BE2C (cell line): ENCODE measurements around the gene MIX23.

Source experiments
- DNase-seq: peaks from one replicate; pipeline ENCODE4 v3.0.0-alpha.2; 2020
- H3K27me3 ChIP-seq: fragments of 250-450 bp; sonication (Bioruptor Pico); 2 replicates; pipeline ENCODE4 v1.5.1; 2020; ENCODE audit warnings: mild to moderate bottlenecking
- H3K36me3 ChIP-seq: fragments of 250-450 bp; sonication (Bioruptor Pico); 2 replicates; pipeline ENCODE4 v1.5.1; 2020; ENCODE audit warnings: mild to moderate bottlenecking
- H3K4me1 ChIP-seq: fragments of 250-450 bp; sonication (Bioruptor Pico); 2 replicates; pipeline ENCODE4 v1.5.1; 2020
- H3K4me3 ChIP-seq: 2 replicates; pipeline ENCODE4 v1.5.1; 2011; ENCODE audit warnings: low read depth, low read length
- H3K9me3 ChIP-seq: fragments of 250-450 bp; sonication (Bioruptor Pico); 2 replicates; pipeline ENCODE4 v1.5.1; 2020
- CTCF ChIP-seq: IDR thresholded peaks from 2 replicates; pipeline ENCODE4 v1.5.1; 2012; ENCODE audit warnings: mild to moderate bottlenecking, low read depth, low read length

The MIX23 gene

GRCh38 chr3:122318620-122319019 is 64.4 kb downstream of the MIX23 start:
- H3K36me3 ChIP-seq, result no peaks in the 10 kb centered on the region
- no peaks in the 10 kb centered on the region for H3K4me1 ChIP-seq
- H3K27me3 ChIP-seq, result peaks cover 14% of the 10 kb centered on the region
- DNase-seq, result no peak
- TF ChIP-seq CTCF, result no peak
- H3K9me3 ChIP-seq, result no peaks in the 10 kb centered on the region; the same call in 1 of the 2 replicates
- no peak overlapping the region for H3K4me3 ChIP-seq

- Histone ChIP-seq H3K27me3 (peaks cover 28% of the 10 kb centered on the region), H3K4me1 (no peaks in the 10 kb centered on the region), H3K9me3 (no peaks in the 10 kb centered on the region; the same call in 1 of the 2 replicates), H3K4me3 (no peak overlapping the region), H3K36me3 (no peaks in the 10 kb centered on the region)
- no peak for DNase-seq
- no peak for TF ChIP-seq CTCF
These were observed 66.7 kb downstream of the MIX23 start for GRCh38 chr3:122316368-122316767.

DNA sequence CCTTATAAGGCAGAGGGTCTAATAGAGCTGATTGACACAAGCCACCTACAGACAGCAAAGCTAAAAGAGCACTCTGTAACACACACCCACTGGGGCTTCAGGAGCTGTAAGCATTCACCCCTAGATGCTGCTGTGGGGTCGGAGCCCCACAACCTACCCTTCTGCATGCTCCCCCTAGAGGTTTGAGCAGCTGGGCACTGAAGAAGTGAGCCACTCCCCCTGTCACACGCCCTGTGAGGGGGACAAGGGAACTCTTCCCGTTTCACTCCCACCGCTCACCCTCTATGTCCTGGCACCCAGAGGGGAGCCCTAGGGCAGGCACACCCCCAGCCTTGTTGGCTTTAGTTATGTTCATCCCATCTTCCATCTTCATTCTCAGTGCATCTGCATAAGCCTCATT is 67.4 kb downstream of the MIX23 start:
- no peak overlapping the region for H3K4me3 ChIP-seq
- H3K36me3 ChIP-seq, result no peaks in the 10 kb centered on the region
- H3K27me3 ChIP-seq, result peaks cover 28% of the 10 kb centered on the region
- H3K9me3 ChIP-seq, result no peaks in the 10 kb centered on the region; the same call in 1 of the 2 replicates
- H3K4me1 ChIP-seq, result no peaks in the 10 kb centered on the region
- peak; percentile 14; the same call in 1 of the 2 replicates for TF ChIP-seq CTCF
- DNase-seq, result peak; percentile 8

DNA sequence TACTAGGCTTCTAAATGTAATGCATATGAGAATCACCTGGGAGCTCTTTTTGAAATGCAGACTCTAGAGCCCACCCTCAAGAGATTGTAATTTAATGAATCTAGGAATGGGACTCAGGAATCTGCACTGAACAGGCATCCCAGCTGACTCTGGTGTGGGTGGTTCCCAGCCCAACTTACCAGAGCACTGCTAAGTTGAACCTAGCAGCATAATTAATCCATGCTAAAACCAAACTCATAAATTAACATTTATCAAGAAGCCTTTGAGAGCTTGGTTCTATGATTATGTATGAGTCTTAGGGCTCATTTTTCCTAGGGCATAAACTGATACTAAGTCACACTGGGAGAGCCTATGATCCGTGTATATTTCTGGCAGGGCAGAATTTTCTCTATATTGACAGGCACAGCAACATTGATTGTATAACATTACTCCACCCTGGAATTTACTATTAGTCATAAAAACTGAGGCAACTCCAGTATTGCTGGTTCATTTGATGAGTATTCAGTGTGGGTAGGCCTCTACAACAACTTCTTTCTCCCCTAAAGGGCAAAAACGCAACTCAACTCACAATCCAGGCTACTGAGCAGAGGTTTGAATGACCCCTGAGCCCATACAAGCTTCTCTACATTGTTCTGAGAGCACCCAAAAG is 68.7 kb downstream of the MIX23 start:
- no peak for DNase-seq
- peaks cover 28% of the 10 kb centered on the region for H3K27me3 ChIP-seq

GRCh38 chr3:122313281-122313680 is 69.8 kb downstream of the MIX23 start:
- H3K9me3 ChIP-seq, result no peaks in the 10 kb centered on the region
- TF ChIP-seq CTCF, result no peak
- H3K36me3 ChIP-seq, result no peaks in the 10 kb centered on the region
- H3K4me3 ChIP-seq, result no peak overlapping the region
- H3K27me3 ChIP-seq, result peaks cover 33% of the 10 kb centered on the region
- DNase-seq, result no peak
- no peaks in the 10 kb centered on the region for H3K4me1 ChIP-seq

More for the DNA sequence above, 68.7 kb downstream of the MIX23 start:
- H3K36me3 ChIP-seq, result no peaks in the 10 kb centered on the region
- no peaks in the 10 kb centered on the region for H3K4me1 ChIP-seq
- H3K4me3 ChIP-seq, result no peak overlapping the region
- TF ChIP-seq CTCF, result no peak
- H3K9me3 ChIP-seq, result no peaks in the 10 kb centered on the region; the same call in 1 of the 2 replicates

DNA sequence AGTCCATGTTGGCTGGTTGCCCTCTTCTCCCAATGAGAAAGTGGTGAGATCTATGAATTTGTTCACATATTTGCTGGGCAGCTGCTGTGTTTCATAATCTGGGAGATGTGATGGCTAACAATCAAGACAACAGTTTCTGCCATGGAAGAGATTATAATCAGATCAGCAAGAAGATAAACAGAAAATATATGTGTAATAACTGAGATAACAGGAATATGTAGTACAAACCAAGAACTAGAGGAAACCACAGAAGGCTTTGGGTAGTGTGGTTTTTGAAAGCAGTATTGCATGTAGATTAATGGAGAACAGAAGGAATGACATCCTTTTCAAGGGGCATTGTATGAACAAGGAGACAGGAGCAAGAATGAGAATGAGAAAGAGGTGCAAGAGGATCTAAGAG is 70.2 kb downstream of the MIX23 start:
- no peaks in the 10 kb centered on the region for H3K36me3 ChIP-seq
- TF ChIP-seq CTCF, result no peak
- peaks cover 33% of the 10 kb centered on the region for H3K27me3 ChIP-seq
- DNase-seq, result no peak
- no peak overlapping the region for H3K4me3 ChIP-seq
- no peaks in the 10 kb centered on the region for H3K4me1 ChIP-seq
- no peaks in the 10 kb centered on the region for H3K9me3 ChIP-seq
